Stimulated activated CD8-positive, alpha-beta memory T cell treated with anti-CD3 and anti-CD28 coated beads, Interleukin-4, amount 100 ng/mL, for 4 hours (primary cell): ENCODE data around the gene SCO2.

Source experiments
- DNase-seq, 2 donors: peaks; one replicate each; pipeline ENCODE4 v3.0.0-alpha.2; 2020; ENCODE audit warnings: low read depth in 2 of 2, low spot score in 1 of 2

Gene SCO2

GRCh38 chr22:50532824-50533796 is 7.7 kb upstream of the SCO2 start:
- no peak for DNase-seq

- DNase-seq: no peak
Observed at GRCh38 chr22:50531962-50532674, 6.7 kb upstream of the SCO2 start.

- peak in 1 of 2 donors; percentile 43 for DNase-seq
Observed at GRCh38 chr22:50531546-50531961, 6.2 kb upstream of the SCO2 start.

DNA sequence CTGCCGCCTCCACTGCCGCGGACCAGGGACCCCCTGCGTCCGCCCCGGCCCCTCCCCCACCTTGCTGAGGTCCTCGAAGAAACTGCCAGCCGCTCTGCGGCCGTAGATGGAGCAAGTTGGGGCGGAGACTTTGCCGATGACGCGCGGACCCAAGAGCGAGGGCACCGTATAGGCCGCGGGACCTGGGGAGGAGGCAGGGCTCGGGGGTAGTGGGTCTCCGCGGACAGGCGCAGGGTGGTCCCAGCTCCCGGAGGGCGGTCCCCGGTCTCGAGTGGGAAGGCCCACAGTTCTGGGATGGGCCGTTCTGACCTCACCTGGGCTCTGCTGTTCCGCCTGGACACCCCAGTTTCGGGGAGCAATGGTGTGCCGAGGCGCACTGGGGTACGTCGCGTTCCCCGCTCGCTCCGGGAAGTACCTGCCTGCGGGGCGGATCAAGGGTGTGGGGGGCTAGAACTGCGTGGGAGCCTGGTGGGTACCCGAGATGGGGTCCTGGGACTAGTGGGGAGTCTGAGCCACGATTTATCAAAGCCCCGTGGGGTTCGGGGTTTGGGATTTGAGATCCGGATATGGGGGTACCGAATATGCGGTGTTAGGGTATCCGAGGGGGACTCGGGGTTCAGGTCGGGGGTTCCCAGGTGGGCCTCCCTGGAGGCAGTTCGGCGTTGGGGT is 5.6 kb upstream of the SCO2 start:
- peak in 1 of 2 donors; percentile 73 for DNase-seq

- no peak for DNase-seq
Observed at GRCh38 chr22:50530580-50530876, 5.1 kb upstream of the SCO2 start.

DNA sequence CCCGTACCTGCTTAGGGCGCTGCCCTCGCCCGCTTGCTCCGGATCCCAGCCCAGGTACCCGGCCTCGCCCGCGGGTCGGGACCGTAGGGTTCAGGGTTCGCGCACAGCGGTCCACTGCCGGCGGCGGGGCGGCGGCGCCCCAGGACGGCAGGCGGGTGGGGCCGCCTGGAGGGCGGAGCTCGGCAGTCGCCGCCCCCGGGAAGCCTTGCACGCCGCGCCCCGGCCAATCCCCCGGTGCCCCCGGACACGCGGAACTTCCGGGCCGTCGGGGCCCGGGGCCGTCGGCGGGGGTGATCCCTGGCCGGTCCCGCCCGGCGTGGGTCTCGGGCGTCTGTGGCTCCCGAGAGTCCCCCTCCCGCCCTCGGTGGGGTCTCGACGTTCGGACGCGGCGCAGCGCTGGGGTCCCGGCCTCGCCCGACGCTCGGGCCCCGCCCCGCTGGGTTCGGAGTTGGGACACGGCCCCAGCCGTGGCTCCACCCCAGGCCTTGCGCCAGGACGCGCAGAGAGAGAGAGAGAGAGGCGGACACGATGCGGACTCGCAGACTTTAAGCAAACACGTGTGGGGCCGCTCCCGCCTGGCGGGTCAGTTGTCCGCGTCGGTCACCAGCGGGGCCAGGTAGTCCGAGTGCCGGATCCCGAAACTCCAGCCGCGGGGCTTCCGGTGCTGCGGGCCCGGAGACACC is 4.6 kb upstream of the SCO2 start, which contains the start of gene TYMP:
TSS of gene TYMP (minus strand) at position 116 of the 683 bp plus-strand sequence. CDS start 303 bp downstream, outside the sequence.
- peak in 1 of 2 donors; percentile 36 for DNase-seq

DNA sequence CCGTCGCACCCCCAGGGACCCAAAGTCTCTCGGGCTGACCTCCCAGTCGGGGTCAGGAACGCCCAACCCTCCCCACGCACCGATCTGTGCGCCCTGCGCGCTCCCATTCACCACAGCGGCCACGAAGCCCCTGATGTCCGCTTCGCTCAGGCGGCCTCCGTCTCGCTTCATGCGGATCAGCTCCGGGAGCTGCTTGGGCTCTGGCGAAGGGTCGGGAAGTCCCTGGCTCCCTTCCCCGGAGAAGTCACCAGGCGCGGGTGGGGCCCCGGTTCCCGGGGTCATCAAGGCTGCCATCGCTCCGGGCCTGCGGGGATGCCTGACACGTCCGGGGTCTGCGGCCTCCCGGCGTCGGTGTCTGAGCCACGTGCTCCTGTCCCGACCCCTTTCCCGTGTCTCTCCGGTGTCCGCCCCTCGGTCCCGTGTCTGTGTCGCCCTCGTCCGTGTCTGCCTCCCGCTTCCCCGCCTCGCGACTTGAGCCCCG is 4.1 kb upstream of the SCO2 start:
- DNase-seq: no peak

- DNase-seq: no peak
Observed at GRCh38 chr22:50528682-50529415, 3.5 kb upstream of the SCO2 start.

- no peak for DNase-seq
Observed at GRCh38 chr22:50527921-50528681, 2.7 kb upstream of the SCO2 start.

GRCh38 chr22:50526834-50527801 is 1.7 kb upstream of the SCO2 start:
- no peak for DNase-seq

DNA sequence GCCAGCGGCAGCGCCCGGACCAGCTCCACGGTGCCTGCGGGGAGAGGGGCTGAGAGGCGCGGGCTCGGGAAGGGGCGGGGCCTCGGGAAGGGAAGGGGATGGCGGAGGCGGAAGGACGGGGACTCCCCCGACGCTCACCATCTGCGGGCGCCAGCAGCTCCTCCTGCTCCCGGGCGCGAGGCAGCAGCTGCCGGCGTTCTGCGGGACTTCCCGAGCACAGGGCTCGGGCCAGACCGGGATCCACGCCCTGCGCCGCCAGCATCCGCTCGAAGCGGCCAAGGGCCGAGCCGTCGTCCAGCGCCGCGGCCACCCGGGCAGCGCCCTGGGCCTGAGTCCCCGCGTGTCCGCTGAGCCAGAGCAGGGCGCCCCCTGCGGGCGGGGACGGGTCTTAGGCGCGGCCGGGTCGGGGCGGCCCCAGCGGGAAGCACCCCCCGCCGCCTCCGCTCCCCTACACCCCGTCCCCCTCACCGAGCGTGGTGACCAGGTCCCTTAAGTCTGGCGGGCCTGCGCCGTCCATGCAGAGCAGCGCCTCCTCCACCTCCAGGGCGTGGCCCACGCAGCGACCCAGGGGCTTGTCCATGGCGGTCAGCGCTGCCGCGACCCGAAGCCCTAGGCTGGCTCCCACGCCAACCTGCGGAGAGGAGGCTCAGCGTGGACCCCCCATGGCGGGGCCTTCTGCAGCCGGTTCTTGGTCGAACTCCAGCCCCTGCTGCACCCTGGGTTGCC is 873 bp upstream of the SCO2 start:
- DNase-seq: peak in 1 of 2 donors; percentile 69

DNA sequence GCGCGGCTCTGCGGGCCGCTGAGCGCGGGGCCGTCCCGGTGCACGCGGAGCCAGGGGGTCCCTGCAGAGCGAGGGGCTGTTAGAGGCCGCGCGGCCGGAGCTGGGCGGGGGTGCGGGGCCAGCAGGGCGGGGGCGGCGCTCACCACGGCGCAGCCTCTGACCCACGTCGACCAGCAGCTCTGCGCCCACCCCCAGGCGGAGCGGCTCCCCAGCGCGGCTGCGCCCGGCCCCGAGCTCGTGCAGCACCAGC is 385 bp upstream of the SCO2 start:
- DNase-seq: no peak

DNA sequence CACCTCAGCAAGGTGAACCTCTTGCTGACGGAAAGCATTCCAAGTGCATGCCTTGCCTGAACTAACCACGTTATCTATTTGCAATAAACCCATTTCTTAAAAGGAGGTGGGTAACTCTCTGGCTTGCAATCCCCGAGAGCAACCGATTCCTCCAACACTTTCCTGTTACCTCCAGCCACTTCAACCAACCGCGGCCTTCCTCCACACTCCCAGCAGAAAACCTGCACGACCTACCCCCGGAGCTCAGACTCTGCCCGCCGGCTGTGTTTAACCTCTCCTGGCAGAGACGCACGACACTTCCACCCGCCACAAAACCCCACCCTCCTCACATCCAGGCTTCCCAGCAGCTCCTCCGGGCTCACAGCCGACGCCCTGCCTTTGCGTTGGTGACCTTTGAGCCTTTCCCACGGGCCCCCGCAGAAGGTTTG is 708 bp downstream of the SCO2 start:
- DNase-seq: no peak

DNA sequence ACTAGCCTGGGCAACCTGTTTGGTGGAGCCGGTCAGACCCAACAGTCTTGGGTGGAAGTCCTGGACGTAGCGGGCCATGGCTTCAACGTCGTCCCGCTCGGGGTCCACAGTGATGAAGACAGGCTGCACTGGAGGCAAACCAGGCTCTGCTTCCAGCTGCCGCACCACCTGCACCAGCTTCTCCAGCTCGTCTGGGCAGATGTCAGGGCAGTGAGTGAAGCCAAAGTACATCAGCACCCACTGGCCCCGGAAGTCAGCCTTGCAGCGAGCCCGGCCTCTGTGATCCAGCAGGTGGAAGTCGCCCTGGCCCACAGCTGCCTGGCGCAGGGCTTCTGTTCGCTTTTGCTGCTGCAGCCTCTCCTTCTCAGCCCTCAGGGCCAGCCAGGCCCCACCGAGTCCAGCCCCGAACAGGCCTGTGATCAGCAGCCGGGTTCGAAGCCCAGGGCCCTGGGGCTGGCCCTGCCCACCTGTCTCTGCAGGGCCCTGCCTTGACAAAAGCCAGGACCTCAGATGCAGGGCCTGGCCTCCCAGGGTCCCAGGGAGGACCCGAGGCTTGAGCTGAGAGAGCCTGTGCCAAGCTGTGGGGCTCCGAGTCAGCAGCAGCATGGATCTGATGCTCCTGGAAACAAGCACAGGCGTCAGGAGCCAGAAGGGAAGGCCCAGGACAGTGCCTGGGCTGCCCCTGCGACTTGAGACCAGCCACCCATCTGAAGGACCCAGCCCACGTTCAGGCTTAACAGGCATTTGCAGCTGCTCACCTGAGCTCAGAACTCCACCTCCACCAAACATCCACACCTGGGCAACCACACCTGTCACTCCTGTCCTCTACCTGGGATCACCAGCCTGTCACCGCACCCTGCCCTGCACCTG is 1.4 kb downstream of the SCO2 start:
- DNase-seq: no peak

DNA sequence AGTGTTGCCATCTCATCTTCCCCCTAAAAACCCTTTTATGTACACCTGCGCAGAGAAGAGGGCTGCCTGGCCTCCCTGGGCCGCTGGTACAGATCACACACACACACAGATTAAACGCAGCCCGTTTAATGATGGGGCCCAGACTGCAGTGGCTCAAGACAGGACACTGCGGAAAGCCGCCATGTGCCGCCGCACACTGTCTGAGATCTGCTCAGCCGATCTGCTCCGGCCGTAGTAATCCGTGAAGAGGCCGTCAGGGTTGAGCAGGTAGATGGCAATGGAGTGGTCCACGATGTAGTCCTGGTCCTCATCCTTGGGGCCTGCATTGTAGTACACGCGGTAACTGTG is 2.0 kb downstream of the SCO2 start:
- DNase-seq: no peak

DNA sequence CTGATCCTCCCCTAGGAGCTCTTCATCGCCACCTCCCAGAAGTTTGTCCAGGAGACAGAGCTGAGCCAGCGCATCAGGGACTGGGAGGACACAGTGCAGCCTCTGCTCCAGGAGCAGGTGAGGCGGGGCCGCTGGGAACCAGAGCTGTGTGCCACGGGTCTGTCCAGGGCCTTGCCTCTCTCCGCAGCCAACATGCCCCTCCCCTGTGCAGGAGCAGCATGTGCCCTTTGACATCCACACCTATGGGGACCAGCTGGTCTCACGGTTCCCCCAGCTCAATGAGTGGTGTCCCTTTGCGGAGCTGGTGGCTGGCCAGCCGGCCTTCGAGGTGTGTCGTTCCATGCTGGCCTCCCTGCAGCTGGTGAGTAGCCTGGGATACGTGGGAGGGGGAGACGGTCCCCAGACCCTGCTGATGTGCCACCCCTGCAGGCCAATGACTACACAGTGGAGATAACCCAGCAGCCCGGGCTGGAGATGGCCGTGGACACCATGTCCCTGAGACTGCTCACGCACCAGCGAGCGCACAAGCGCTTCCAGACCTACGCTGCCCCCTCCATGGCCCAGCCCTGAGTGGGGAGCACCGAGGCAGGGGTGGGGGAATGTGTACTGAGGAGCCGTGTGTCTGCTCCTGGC is 2.5 kb downstream of the SCO2 start:
- no peak for DNase-seq
